Measurements from ENCODE around the gene B3GALNT1.

DNA sequence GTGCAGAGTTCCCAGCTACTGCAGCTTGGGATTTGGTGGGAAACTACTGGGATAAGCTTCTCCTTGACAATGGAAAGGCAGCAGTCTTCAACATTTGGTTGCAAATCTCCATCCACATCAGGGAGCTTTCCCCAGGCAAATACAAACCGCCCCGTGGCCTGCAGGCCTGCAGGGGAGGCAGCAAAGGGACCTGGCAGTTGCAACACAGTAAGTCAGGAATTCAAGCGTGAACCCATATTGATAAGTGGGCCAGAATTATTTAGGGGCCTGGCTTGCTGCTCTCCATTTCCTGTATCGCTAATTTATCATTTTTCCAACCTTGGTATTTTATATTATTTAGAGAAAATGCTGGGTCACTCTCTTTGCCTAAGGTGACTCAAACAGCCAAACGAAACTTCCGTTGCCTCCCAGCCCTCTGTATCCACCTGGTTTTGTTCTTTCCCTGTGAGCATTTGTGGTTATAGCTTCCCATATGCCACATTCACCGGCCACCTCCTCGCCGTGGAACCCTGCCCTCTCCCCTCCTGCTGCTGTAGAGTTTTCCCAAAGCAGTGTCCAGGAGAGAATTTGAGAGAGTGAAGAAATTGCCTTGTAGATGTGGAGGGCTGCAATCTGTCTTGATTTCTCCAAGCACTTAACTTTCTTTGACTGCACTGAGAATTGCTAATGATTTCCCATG lies 34.8 kb downstream of the B3GALNT1 start:
- TF ChIP-seq, protein P1, sequence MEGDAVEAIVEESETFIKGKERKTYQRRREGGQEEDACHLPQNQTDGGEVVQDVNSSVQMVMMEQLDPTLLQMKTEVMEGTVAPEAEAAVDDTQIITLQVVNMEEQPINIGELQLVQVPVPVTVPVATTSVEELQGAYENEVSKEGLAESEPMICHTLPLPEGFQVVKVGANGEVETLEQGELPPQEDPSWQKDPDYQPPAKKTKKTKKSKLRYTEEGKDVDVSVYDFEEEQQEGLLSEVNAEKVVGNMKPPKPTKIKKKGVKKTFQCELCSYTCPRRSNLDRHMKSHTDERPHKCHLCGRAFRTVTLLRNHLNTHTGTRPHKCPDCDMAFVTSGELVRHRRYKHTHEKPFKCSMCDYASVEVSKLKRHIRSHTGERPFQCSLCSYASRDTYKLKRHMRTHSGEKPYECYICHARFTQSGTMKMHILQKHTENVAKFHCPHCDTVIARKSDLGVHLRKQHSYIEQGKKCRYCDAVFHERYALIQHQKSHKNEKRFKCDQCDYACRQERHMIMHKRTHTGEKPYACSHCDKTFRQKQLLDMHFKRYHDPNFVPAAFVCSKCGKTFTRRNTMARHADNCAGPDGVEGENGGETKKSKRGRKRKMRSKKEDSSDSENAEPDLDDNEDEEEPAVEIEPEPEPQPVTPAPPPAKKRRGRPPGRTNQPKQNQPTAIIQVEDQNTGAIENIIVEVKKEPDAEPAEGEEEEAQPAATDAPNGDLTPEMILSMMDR (IDR thresholded peaks at IDR 0.05; ENCODE audit: low read depth, low read length) = no peak
- no peak for TF ChIP-seq EZH2phosphoT487 (IDR thresholded peaks at IDR 0.05; ENCODE audit: low read depth)
